Central memory CD4-positive, alpha-beta T cell (primary cell): Measurements from ENCODE around the gene OR51V1.
"Not testable (repeated sequence)": the region's sequence is repeated elsewhere in the genome, so short reads cannot be mapped to it uniquely, and the experiment has no call there.

Source experiments
- DNase-seq: peaks from one replicate; pipeline ENCODE4 v3.0.0; 2022
- total RNA-seq, 3 experiments: gene quantifications; one replicate each; lab custom pipeline; 2026; lab: John Stamatoyannopoulos, UW

OR51V1 gene
- 0 reads per million in 3 experiments for total RNA-seq

DNA sequence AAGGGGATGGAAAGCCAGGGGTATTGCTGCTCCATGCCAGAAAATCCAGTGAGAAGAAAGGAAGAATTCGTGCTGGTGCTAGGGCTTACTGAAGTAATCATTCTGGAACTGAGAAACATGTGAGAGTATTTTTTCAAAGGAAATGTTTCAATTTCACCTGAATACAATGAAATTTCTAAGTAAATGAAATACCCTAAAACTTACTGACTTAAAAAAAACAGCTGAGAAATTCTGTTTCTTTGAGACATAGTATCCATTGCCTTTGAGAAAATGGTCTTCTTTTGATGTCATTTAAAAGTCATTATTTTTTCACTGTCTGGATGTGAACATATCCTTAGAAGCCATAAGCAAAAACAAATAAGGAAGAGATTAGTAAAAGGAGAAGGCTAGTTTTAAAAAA, at the start of gene OR51V1:
Gene OR51V1 (minus strand): TSS at position 101 of the 400 bp plus-strand sequence. CDS start 0 bp downstream, at position 101.
- DNase-seq = no peak

DNA sequence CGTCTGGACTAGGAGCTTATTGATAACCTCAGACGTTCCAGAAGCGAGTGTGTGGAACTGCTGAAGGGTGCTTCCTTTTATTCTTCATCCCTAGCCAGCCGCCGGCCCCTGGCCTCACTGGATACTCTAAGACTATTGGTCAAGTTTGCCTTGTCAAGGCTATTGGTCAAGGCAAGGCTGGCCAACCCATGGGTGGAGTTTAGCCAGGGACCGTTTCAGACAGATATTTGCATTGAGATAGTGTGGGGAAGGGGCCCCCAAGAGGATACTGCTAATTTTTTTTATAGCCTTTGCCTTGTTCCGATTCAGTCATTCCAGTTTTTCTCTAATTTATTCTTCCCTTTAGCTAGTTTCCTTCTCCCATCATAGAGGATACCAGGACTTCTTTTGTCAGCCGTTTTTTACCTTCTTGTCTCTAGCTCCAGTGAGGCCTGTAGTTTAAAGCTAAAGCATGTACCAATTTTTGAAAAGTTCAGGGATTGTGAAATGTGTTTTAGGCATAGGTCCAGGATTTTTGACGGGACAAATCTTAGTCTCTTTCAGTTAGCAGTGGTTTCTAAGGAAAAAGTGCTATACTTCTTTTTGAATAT, 49.4 kb upstream of the OR51V1 start, which contains the start of gene HBG1:
Gene HBG1 (minus strand): TSS at position 51 of the 590 bp plus-strand sequence. CDS start 53 bp downstream, outside the sequence.
- not testable (repeated sequence) for DNase-seq

- DNase-seq = not testable (repeated sequence)
Observed at GRCh38 chr11:5248498-5248897, 48.0 kb upstream of the OR51V1 start.

GRCh38 chr11:5247472-5248192, 47.1 kb upstream of the OR51V1 start:
- DNase-seq = no peak

DNA sequence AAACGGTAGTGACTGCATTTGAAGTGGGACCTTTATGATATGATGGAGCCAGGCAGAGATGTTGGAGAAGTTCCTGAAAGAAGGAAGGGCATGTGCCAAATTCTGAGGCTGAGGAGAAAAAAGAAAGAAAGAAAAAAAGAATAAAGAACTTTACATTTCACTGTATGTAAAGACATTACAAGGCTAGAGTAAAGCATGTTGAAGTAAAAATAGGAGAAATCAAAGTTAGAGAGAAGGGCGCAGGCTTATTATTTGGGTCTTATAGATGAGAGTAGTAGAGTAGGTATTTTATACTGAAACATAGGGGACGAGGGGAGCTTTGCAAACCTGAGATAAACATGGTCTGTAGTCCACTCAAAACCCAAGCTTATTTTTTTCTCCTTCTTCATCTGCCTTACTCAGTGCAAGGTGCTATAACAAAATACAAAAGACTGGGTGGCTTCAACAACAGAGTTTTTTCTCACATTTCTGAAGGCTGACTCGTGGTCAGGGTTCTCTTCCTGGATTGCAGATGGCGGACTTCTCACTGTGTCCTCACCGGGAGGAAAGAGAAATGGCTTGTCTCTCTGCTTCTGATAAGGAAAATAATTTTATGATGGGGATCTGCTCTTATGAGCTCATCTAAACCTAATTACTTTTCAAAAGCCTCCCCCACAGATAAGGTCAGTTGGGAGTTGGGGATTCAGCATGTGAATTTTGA, 46.4 kb upstream of the OR51V1 start:
- no peak for DNase-seq

GRCh38 chr11:5245155-5245554, 44.7 kb upstream of the OR51V1 start:
- DNase-seq = no peak

DNA sequence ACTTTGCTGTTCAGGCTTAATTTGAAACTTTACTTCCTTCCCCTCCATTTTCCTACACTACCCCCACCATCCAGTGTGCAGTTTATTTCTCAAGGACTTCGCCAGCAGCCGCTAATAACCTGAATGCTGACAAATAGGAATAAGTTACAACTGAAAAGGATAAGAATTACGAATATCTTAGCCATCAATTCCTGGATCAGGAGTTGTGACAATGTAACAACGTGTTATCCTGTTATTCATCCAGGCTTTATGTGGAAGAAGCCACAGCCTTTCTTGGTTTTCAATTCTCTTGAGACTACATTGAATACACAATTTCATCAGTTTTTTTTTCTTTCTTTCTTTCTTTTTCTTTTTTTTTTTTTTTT, 43.3 kb upstream of the OR51V1 start:
- no peak for DNase-seq

- no peak for DNase-seq
Observed at GRCh38 chr11:5242933-5243815, 42.7 kb upstream of the OR51V1 start.

GRCh38 chr11:5242208-5242607, 41.7 kb upstream of the OR51V1 start:
- no peak for DNase-seq

GRCh38 chr11:5241458-5241857, 41.0 kb upstream of the OR51V1 start:
- no peak for DNase-seq

DNA sequence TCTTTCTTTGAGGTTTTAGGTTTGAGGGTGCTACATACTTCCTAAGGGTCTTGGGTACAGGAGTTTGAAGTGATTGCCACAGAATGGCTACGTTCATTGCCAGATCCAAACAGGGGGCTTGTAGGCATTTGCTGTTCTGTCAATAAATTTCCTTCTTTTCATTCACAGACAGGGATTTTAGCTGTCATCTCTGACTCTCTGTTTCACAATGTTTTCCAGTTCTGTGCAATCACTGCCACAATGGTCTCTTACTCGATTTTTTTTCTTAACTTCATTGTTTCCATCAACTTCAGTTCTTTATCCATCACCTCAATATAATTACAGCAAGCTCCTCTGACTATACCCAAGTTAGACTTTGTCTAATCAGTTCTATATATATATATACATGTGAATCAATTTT, 40.0 kb upstream of the OR51V1 start:
- no peak for DNase-seq

GRCh38 chr11:5240056-5240455, 39.6 kb upstream of the OR51V1 start:
- no peak for DNase-seq

- no peak for DNase-seq
Observed at GRCh38 chr11:5239046-5239445, 38.6 kb upstream of the OR51V1 start.

DNA sequence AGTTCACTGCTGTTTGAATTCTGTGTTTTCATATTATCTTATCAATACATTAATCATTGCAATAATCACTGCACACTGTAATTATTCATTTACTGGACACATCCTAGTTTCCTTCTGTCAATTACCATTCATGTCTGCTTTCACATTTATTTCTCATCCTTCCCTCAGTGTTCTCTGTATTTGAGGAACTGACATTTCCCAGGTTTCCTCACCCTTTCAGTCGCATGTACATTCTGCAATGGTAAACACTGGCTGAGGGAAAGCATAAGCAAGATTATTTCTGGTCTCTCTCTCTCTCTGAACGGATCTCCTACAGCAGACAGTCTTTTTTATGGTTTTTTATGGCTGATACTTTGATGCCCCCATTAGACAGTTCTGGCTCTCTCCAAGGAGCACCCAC, 38.0 kb upstream of the OR51V1 start:
- no peak for DNase-seq

DNA sequence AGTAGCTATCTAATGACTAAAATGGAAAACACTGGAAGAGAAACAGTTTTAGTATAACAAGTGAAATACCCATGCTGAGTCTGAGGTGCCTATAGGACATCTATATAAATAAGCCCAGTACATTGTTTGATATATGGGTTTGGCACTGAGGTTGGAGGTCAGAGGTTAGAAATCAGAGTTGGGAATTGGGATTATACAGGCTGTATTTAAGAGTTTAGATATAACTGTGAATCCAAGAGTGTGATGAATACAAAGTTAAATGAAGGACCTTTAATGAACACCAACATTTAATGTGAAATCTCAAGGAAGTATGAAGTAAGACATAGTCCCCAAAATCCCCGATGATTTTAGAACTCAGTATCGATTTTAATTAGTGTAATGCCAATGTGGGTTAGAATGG, 36.9 kb upstream of the OR51V1 start:
- no peak for DNase-seq

GRCh38 chr11:5235364-5236095, 35.0 kb upstream of the OR51V1 start:
- DNase-seq = no peak

GRCh38 chr11:5234381-5234834, 33.9 kb upstream of the OR51V1 start, which contains the start of gene HBD:
Gene HBD, minus strand, starts transcription at chr11:5234483. Its CDS starts 50 bp downstream, at chr11:5234433.
- DNase-seq = no peak

GRCh38 chr11:5233307-5233706, 32.8 kb upstream of the OR51V1 start:
- DNase-seq = no peak

- no peak for DNase-seq
Observed at GRCh38 chr11:5232821-5233220, 32.3 kb upstream of the OR51V1 start.

GRCh38 chr11:5232176-5232575, 31.7 kb upstream of the OR51V1 start:
- no peak for DNase-seq

- no peak for DNase-seq
Observed at GRCh38 chr11:5231111-5231510, 30.6 kb upstream of the OR51V1 start.

DNA sequence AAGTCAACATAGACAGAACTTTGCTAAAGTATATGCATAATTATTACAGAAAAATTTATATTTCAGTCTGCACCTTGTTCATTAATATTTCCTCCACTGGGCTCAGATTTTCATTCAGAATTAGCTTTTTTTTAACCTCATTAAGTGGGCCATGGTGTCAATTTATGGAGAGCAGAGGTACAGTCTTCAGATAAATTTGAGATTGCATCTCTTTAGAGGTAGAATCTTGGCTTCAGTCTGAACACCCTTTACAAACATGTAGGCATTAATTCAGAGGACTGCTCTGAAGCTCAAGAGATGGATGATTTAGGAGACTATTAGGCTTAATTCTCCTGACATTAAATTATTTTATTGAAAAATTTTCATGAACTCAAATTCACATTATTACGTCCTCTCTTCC, 29.8 kb upstream of the OR51V1 start:
- DNase-seq = no peak
